Esophagus muscularis mucosa (tissue), 3 donors: ENCODE measurements around the gene RXRA.

Experiments used
- POLR2A ChIP-seq: fragments of 450-650 bp; IDR thresholded peaks from one replicate; pipeline ENCODE4 v1.6.1; 2017; ENCODE audit warnings: antibody characterized with exemption, moderate library complexity, mild to moderate bottlenecking, low read depth
- POLR2AphosphoS5 ChIP-seq, 2 donors: sonication (generic); formaldehyde crosslinking; IDR thresholded peaks; one replicate each; pipeline ENCODE4 v1.6.1; 2017; ENCODE audit warnings: antibody characterized with exemption in 2 of 2
- TF ChIP-seq, protein P1 (sequence below), 3 experiments: fragments of 200-600 bp in 2 of 3; fragments of 450-650 bp in 1 of 3; sonication (generic) in 2 of 3; IDR thresholded peaks; one replicate each; pipeline ENCODE4 v1.5.1; 2017 to 2019; ENCODE audit warnings: antibody characterized with exemption in 3 of 3, mild to moderate bottlenecking in 2 of 3, moderate library complexity in 1 of 3

DNA sequence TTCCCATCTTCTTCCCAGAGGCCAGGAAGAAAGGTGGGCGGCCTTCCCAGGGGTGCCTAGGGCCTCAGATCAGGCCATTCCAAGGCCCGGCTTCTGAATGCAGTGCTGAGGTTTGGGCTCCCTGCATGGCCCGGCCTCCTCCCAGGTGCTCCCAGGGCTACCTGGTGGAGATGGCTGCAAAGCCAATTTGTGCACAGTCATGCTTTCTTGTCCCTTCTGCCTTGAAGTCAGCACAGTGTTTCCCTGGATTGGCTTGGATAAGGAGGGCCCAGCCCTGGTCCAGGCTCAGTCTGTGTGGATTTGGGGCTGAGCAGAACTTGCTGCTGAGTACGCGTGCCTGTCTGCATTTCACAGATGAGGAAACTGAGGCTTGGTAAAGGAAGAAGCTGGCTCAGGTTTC lies 72.5 kb downstream of the RXRA start:
- TF ChIP-seq POLR2A (no peak), POLR2AphosphoS5 (IDR thresholded peaks at IDR 0.05) (no peak)
- TF ChIP-seq, protein P1, sequence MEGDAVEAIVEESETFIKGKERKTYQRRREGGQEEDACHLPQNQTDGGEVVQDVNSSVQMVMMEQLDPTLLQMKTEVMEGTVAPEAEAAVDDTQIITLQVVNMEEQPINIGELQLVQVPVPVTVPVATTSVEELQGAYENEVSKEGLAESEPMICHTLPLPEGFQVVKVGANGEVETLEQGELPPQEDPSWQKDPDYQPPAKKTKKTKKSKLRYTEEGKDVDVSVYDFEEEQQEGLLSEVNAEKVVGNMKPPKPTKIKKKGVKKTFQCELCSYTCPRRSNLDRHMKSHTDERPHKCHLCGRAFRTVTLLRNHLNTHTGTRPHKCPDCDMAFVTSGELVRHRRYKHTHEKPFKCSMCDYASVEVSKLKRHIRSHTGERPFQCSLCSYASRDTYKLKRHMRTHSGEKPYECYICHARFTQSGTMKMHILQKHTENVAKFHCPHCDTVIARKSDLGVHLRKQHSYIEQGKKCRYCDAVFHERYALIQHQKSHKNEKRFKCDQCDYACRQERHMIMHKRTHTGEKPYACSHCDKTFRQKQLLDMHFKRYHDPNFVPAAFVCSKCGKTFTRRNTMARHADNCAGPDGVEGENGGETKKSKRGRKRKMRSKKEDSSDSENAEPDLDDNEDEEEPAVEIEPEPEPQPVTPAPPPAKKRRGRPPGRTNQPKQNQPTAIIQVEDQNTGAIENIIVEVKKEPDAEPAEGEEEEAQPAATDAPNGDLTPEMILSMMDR (IDR thresholded peaks at IDR 0.05), result no peak
